ENCODE measurements around the gene HSPA1L. TPM values are rescaled to one million over a fixed set of nuclear protein-coding genes. Genes with fewer than 3 reads are reported as not detected.

HSPA1L gene
- total RNA-seq, 1 experiment from 2014 or later = 0.12 TPM

DNA sequence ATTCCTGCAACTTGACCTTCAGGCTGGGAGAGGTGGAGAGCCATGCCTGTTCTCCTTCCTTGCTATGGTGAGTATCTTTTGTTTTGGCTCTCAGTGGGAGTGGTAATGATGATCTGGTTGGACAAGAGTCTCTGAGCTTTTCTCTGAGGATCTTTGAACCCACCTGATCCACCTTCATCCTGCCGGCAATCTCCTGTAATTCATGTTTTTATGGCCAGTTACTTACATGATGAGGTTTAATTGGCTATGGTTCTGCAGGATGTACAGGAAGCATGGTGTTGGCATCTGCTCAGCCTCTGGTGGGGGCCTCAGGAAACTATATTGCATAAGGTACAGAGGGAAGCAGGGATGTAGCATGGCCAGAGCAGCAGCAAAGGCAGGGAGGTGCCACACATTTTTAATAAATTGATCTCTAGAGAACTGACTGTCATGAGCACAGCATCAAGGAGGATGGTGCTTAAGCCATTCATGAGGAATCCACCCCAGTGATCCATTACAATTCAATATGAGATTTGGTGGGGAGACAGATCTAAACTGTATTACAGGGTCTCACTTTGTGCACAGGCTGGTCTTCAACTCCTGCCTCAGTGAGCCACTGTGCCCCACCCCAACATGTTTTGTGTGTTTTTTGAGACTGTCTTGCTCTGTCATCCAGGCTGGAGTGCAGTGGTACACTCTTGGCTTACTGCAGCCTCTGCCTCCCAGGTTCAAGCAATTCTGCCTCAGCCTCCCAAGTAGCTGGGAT lies 22.5 kb upstream of the HSPA1L start:
- Histone ChIP-seq H3K36me3 (ENCODE audit: control insufficient read depth in 1 of 2, insufficient read depth in 2 of 2, low read length in 2 of 2) (peaks cover 24 to 50% of the 10 kb centered on the region in 2 experiments; a peak in 3 of 4 replicates), H3K4me3 (replicated peaks in 1 of 2; ENCODE audit: low read depth in 1 of 2, low read length in 2 of 2) (peak overlapping the region; percentile 98 to 99), H4K20me1 (ENCODE audit: insufficient read depth) (peaks cover 31% of the 10 kb centered on the region), H3K27ac (ENCODE audit: low read depth, low read length) (peak overlapping the region; percentile 93), H3K79me2 (ENCODE audit: insufficient read depth, low read length) (peaks cover 50% of the 10 kb centered on the region), H3K4me1 (ENCODE audit: control insufficient read depth in 1 of 2, insufficient read depth in 2 of 2, low read length in 2 of 2) (peaks cover 14 to 39% of the 10 kb centered on the region in 2 experiments; a peak in 3 of 4 replicates), H3K9me3 (ENCODE audit: control insufficient read depth in 1 of 2, insufficient read depth in 1 of 2, low read depth in 1 of 2, low read length in 2 of 2) (no peaks in the 10 kb centered on the region), H3K9ac (ENCODE audit: low read length) (peak overlapping the region; percentile 100), H2AFZ (ENCODE audit: low read depth, low read length, poor library complexity, severe bottlenecking) (no peak overlapping the region), H3K4me2 (ENCODE audit: low read length) (peak overlapping the region; percentile 94), H3K27me3 (ENCODE audit: insufficient read depth, low read length) (no peaks in the 10 kb centered on the region), H3K9me2 (ENCODE audit: insufficient read depth) (no peaks in the 10 kb centered on the region)
- DNase-seq (ENCODE audit: low read depth, low spot score) = no peak
- BruUV-seq (replicated peaks) = no TSS peak
- no peak for ATAC-seq
- POLR2A ChIA-PET = interaction anchor here (0.6 to 2.3 kb wide), 4 partner anchors 10 to 387 kb away, joined by 3 to 11 read pairs (median 4); partner anchors contain the start of gene HSPA1B
- intact Hi-C loops (cut with micrococcal nuclease) = loop anchor here (10.0 kb wide), 1 partner anchor 293 kb away; the partner anchor contains the start of genes ATP6V1G2, DDX39B and NFKBIL1
- RAD21 ChIA-PET (ENCODE audit: low non-redundant PET in 1 of 2, low total read pairs in 2 of 2, uncharacterized antibody in 2 of 2, unreplicated experiment in 2 of 2) = no interaction called here
- no peak for TF ChIP-seq EZH2phosphoT487 (IDR thresholded peaks at IDR 0.05; ENCODE audit: borderline replicate concordance)
- no peak for TF ChIP-seq RAD21 (IDR thresholded peaks at IDR 0.05; ENCODE audit: low read depth)
- TF ChIP-seq JUND (IDR thresholded peaks at IDR 0.05) = no peak
- no peak for TF ChIP-seq YY1 (IDR thresholded peaks at IDR 0.05; ENCODE audit: extremely low read depth, insufficient replicate concordance, low read depth, low read length)
- TF ChIP-seq FOSL1 (IDR thresholded peaks at IDR 0.05; ENCODE audit: low read depth) = no peak
- no peak for TF ChIP-seq TCF7L2 (IDR thresholded peaks at IDR 0.05; ENCODE audit: borderline replicate concordance, extremely low read depth, insufficient read depth, insufficient read length)
- TF ChIP-seq ZBTB33 (IDR thresholded peaks at IDR 0.05; ENCODE audit: extremely low read depth, insufficient replicate concordance, low read length) = no peak
- no peak for TF ChIP-seq SIN3A (IDR thresholded peaks at IDR 0.05; ENCODE audit: low read depth)
- no peak for TF ChIP-seq SRF (IDR thresholded peaks at IDR 0.05; ENCODE audit: low read depth)
- no peak for TF ChIP-seq MAX (IDR thresholded peaks at IDR 0.05)
- CTCF ChIA-PET = no interaction called here
